H54 (cell line): ENCODE measurements around the gene CPA4.
"Not testable (repeated sequence)": the region's sequence is repeated elsewhere in the genome, so short reads cannot be mapped to it uniquely, and the experiment has no call there.

Experiments used
- DNase-seq: peaks from one replicate; pipeline ENCODE4 v3.0.0; 2011; ENCODE audit warnings: low spot score, mixed read lengths; ENCODE audit not compliant: insufficient read length
- FAIRE-seq: peaks from 3 replicates; lab custom pipeline; 2011; peaks lifted over from hg19 to GRCh38; lab: Jason Lieb, UNC
- POLR2A ChIP-seq: IDR thresholded peaks from 2 replicates; pipeline ENCODE4 v1.6.1; 2011; ENCODE audit warnings: low read depth, mild to moderate bottlenecking, low read length

Gene CPA4

GRCh38 chr7:130302649-130303048 lies 9.7 kb downstream of the CPA4 start:
- TF ChIP-seq POLR2A: no peak
- no peak for DNase-seq
- no peak for FAIRE-seq

- no peak for TF ChIP-seq POLR2A
- no peak for FAIRE-seq
- no peak for DNase-seq
Observed at GRCh38 chr7:130303127-130303526, 10.2 kb downstream of the CPA4 start.

- no peak for FAIRE-seq
- DNase-seq: no peak
- no peak for TF ChIP-seq POLR2A
Observed at GRCh38 chr7:130303551-130303950, 10.6 kb downstream of the CPA4 start.

- no peak for DNase-seq
- no peak for TF ChIP-seq POLR2A
- no peak for FAIRE-seq
Observed at GRCh38 chr7:130303982-130304381, 11.0 kb downstream of the CPA4 start.

- FAIRE-seq: no peak
- no peak for TF ChIP-seq POLR2A
Observed at GRCh38 chr7:130304878-130305277, 11.9 kb downstream of the CPA4 start.

GRCh38 chr7:130305433-130306042 lies 12.6 kb downstream of the CPA4 start:
- TF ChIP-seq POLR2A: no peak
- no peak for FAIRE-seq

More at GRCh38 chr7:130304878-130305277, 11.9 kb downstream of the CPA4 start:
- DNase-seq: no peak

GRCh38 chr7:130309986-130310385 lies 17.0 kb downstream of the CPA4 start:
- TF ChIP-seq POLR2A: no peak
- no peak for FAIRE-seq
- DNase-seq: no peak

More at GRCh38 chr7:130305433-130306042, 12.6 kb downstream of the CPA4 start:
- no peak for DNase-seq

- DNase-seq (no peak), FAIRE-seq (no peak)
- TF ChIP-seq POLR2A: no peak
Observed at GRCh38 chr7:130314305-130314704, 21.3 kb downstream of the CPA4 start.

GRCh38 chr7:130319541-130319940 lies 26.6 kb downstream of the CPA4 start:
- FAIRE-seq (no peak), DNase-seq (no peak)
- no peak for TF ChIP-seq POLR2A

GRCh38 chr7:130321542-130322229 lies 28.7 kb downstream of the CPA4 start:
- not testable (repeated sequence) for DNase-seq, FAIRE-seq

- FAIRE-seq (no peak), DNase-seq (no peak)
- no peak for TF ChIP-seq POLR2A
Observed at GRCh38 chr7:130322615-130323014, 29.7 kb downstream of the CPA4 start.

- DNase-seq: no peak
- no peak for TF ChIP-seq POLR2A
- no peak for FAIRE-seq
Observed at GRCh38 chr7:130324306-130324943, 31.5 kb downstream of the CPA4 start.

- no peak for FAIRE-seq
Observed at GRCh38 chr7:130329681-130330080, 36.7 kb downstream of the CPA4 start.

GRCh38 chr7:130332259-130333053 lies 39.5 kb downstream of the CPA4 start:
- no peak for DNase-seq
- FAIRE-seq: no peak
- TF ChIP-seq POLR2A: no peak

More at GRCh38 chr7:130329681-130330080, 36.7 kb downstream of the CPA4 start:
- no peak for TF ChIP-seq POLR2A
- DNase-seq: no peak

GRCh38 chr7:130333832-130334231 lies 40.9 kb downstream of the CPA4 start:
- no peak for TF ChIP-seq POLR2A
- no peak for DNase-seq
- no peak for FAIRE-seq
